C4-2B (cell line): Measurements from ENCODE around the gene NLGN3.

Experiments used
- CTCF ChIP-seq: fragments of 450-650 bp; conservative IDR thresholded peaks from 2 replicates; pipeline ENCODE4 v1.5.1; 2017; ENCODE audit warnings: mild to moderate bottlenecking
- ZFX ChIP-seq: fragments of 450-650 bp; IDR thresholded peaks from 2 replicates; pipeline ENCODE4 v1.6.1; 2017

GRCh38 chrX:71154196-71154595 is 9.6 kb downstream of the NLGN3 start:
- TF ChIP-seq CTCF = no peak
- no peak for TF ChIP-seq ZFX
